ENCODE data around the gene CLEC4G. TPM values are rescaled to one million over a fixed set of nuclear protein-coding genes. Genes with fewer than 3 reads are reported as not detected.

Gene CLEC4G
- total and polyA plus RNA-seq, 2 of the 8 experiments (the other 6 are each of a cell fraction or from before 2014, with no cell fraction given): 0.35 to 2.9 TPM

GRCh38 chr19:7743425-7743841 is 11.5 kb upstream of the CLEC4G start:
- Histone ChIP-seq H2BK15ac (ENCODE audit: low read length) (peak overlapping the region; percentile 65; the same call in 1 of the 2 replicates), H3K56ac (replicated peaks; ENCODE audit: insufficient read length, low read depth, low read length) (no peak overlapping the region), H3K9ac (replicated peaks in 1 of 4; ENCODE audit: extremely low read depth in 1 of 4, low read depth in 3 of 4, low read length in 3 of 4) (no peak overlapping the region), H3K23me2 (ENCODE audit: low read depth, low read length) (no peaks in the 10 kb centered on the region), H4K5ac (ENCODE audit: insufficient read length, low read depth, low read length) (no peak overlapping the region), H4K8ac (ENCODE audit: extremely low read depth, insufficient read depth, low read length) (no peak overlapping the region), H3K79me2 (ENCODE audit: control insufficient read depth in 1 of 2, insufficient read depth in 2 of 2, low read length in 2 of 2) (no peaks in the 10 kb centered on the region), H3K4me3 (ENCODE audit: extremely low read depth in 1 of 4, insufficient read depth in 2 of 4, low read depth in 3 of 4, low read length in 4 of 4) (no peak overlapping the region), H3K4me2 (ENCODE audit: insufficient read depth in 1 of 2, low read depth in 2 of 2, low read length in 2 of 2) (no peak overlapping the region), H3K79me1 (ENCODE audit: low read depth, low read length) (no peaks in the 10 kb centered on the region), H3K4ac (replicated peaks; ENCODE audit: insufficient read length, low read depth, low read length) (no peak overlapping the region), H2BK20ac (ENCODE audit: low read length) (no peak overlapping the region), H2AK5ac (ENCODE audit: low read depth, low read length) (peak overlapping the region; percentile 82; the same call in 1 of the 2 replicates), H2BK120ac (replicated peaks; ENCODE audit: low read depth, low read length) (no peak overlapping the region), H3K23ac (ENCODE audit: insufficient read length) (no peak overlapping the region), H2AFZ (ENCODE audit: low read length) (no peak overlapping the region), H3K4me1 (replicated peaks in 1 of 4; ENCODE audit: control insufficient read depth in 3 of 4, insufficient read depth in 4 of 4, low read length in 3 of 4) (peaks cover 3 to 14% (median 8%) of the 10 kb centered on the region in 4 experiments; a peak in 6 of 7 replicates), H2BK5ac (ENCODE audit: low read depth, low read length) (no peak overlapping the region), H3K14ac (ENCODE audit: insufficient read length) (no peak overlapping the region), H3K9me3 (ENCODE audit: insufficient read depth in 2 of 2, low read depth in 1 of 2, low read length in 1 of 2) (no peaks in the 10 kb centered on the region; a peak in 1 of 4 replicates), H3K18ac (ENCODE audit: extremely low read depth, low read length) (no peak overlapping the region), H4K20me1 (replicated peaks in 1 of 2; ENCODE audit: control insufficient read depth in 1 of 2, insufficient read depth in 2 of 2, low read length in 2 of 2) (no peaks in the 10 kb centered on the region), H3K27me3 (replicated peaks in 1 of 4; ENCODE audit: control insufficient read depth in 3 of 4, extremely low read depth in 1 of 4, insufficient read depth in 3 of 4, low read length in 3 of 4) (peaks cover 0 to 2% (median 0%) of the 10 kb centered on the region in 4 experiments; a peak in 1 of 7 replicates), H3K27ac (ENCODE audit: low read depth, low read length) (no peak overlapping the region), H4K91ac (replicated peaks; ENCODE audit: insufficient read length, low read length) (no peak overlapping the region), H3K36me3 (ENCODE audit: control insufficient read depth in 2 of 4, insufficient read depth in 4 of 4, low read length in 3 of 4) (no peaks in the 10 kb centered on the region), H2BK12ac (ENCODE audit: low read depth, low read length) (0 out of 2 replicates have a peak overlapping the region, but pooled peaks have one; percentile 2)
- ChIA-PET POLR2A (ENCODE audit: partially characterized antibody) (no interaction called here), CTCF (ENCODE audit: partially characterized antibody) (interaction anchor here (0.7 kb wide), 1 partner anchor 21 kb away, joined by 3 read pairs; no protein-coding TSS in a partner anchor)
- no peak for DNase-seq (ENCODE audit: low read depth in 1 of 2, low spot score in 2 of 2)
- TF ChIP-seq JUND (IDR thresholded peaks at IDR 0.05; ENCODE audit: low read length) (0 out of 2 replicates have a peak, but pooled peaks have one; percentile 16), E2F6 (IDR thresholded peaks at IDR 0.05) (no peak)
- WGBS, 2 experiments (ENCODE audit: extremely low coverage in 1 of 2, insufficient coverage in 1 of 2, insufficient read length in 1 of 2, insufficient replicate concordance in 2 of 2, low coverage in 1 of 2, low lambda C conversion rate in 2 of 2, missing lambda C conversion rate in 1 of 2): 85% methylated on average over 2 of the region's 2 CpGs; no CpG with 5 or more reads in 1 of the 2 experiments
- FAIRE-seq: no peak

Data from H1 (cell line).